Lower leg skin (tissue), 3 donors: ENCODE data around the gene GPNMB.

Experiments used
- CTCF ChIP-seq, 3 donors: fragments of 450-650 bp; IDR thresholded peaks; one replicate each; pipeline ENCODE4 v1.5.1; 2016; ENCODE audit warnings: antibody characterized with exemption in 3 of 3, mild to moderate bottlenecking in 3 of 3, moderate library complexity in 2 of 3
- POLR2A ChIP-seq, 2 donors: fragments of 450-650 bp; IDR thresholded peaks; one replicate each; pipeline ENCODE4 v1.6.1; 2016 to 2017; ENCODE audit warnings: antibody characterized with exemption in 2 of 2, mild to moderate bottlenecking in 1 of 2, moderate library complexity in 1 of 2

GRCh38 chr7:23276376-23276775 lies 29.8 kb downstream of the GPNMB start:
- TF ChIP-seq POLR2A (IDR thresholded peaks at IDR 0.05): no peak
- TF ChIP-seq CTCF (IDR thresholded peaks at IDR 0.05): no peak
